AG20443 (cell line): ENCODE data around the gene TTYH2.
"Not testable (repeated sequence)": the region's sequence is repeated elsewhere in the genome, so short reads cannot be mapped to it uniquely, and the experiment has no call there.

Experiments used
- DNase-seq: peaks from one replicate; pipeline ENCODE4 v3.0.0; 2012; ENCODE audit warnings: low spot score, mixed read lengths

TTYH2 gene

GRCh38 chr17:74239172-74239571 lies 25.8 kb downstream of the TTYH2 start:
- DNase-seq: no peak

DNA sequence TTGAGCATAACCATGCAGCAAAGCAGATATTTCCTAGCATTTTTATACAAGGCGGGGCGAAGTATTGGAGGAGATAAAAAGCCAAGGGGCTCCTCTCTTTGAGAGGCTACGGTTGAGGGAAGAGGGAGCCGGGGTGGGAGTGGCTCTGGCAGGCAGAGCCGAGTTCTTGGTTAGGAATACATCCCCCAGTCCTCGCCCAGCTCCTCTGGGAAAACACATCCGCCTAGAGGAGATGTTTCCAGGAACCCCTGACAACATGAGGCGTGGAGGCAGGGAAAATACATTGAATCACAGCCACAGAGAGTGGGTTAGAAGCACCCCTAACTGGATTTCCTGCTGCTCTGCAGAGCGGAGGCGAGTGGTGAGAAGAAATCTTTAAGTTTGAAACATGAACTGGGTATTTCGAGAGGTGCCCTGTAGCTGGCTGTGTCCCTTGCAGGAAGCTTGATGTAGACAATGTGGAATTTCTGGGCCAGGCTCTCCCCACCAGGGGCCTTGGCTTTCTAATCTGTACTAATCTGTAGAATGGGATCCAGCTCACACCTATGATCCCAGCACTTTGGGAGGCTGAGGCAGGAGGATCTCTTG lies 27.3 kb downstream of the TTYH2 start:
- DNase-seq: no peak

- no peak for DNase-seq
Measured at GRCh38 chr17:74241431-74241830, 28.1 kb downstream of the TTYH2 start.

DNA sequence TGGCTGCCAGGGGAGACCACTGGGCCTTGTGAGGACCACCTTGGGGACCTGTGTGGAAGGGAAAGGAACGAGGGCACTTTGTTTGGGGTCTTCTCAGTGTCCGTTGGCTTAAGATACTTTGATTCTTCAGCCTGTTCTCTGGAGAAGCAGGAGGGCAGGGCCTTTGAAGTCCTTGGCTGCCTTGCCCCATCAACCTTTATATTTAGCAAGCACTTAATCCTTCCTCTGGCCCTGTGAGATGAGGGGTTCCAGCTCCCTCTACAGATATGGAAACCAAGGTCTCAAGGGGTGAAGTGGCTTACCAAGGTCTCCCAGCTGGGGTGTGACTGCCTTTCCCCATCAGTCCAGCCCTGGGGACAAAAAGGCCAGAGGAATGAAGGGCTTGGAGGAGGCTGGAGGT lies 28.5 kb downstream of the TTYH2 start:
- DNase-seq: no peak

DNA sequence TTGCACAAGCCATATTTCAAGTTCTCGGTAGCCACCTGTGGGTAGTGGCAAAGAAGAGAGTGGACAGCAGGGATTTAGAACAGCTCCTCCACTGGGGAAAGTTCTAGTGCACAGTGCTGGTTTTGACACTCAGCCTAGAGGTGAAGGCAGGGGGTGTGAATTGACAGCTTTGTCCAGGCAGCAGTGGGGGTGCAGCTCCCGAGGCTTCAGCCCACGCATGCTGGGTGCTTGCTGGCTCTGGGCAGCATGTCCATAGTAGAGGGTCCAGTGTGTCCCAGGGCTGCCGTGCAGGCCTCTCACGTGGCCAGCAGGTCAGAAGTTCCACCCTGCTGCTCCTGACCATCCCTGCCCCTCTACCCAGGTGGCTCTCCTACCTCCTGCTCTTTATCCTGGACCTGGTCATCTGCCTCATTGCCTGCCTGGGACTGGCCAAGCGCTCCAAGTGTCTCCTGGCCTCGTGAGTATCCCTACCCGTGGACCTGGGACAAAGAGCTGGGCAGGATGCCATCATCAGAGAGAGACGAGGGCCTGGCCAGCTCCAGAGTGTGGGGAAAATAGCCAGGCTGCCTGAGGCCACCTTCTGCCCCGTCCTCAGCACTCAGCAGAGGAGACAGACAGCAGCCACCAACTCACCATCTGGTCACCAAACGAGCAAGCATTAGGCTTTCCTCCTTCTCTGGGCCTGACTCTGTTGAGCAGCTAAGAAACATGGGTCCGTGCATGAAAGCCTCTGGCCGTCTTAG lies 29.8 kb downstream of the TTYH2 start:
- DNase-seq: no peak

DNA sequence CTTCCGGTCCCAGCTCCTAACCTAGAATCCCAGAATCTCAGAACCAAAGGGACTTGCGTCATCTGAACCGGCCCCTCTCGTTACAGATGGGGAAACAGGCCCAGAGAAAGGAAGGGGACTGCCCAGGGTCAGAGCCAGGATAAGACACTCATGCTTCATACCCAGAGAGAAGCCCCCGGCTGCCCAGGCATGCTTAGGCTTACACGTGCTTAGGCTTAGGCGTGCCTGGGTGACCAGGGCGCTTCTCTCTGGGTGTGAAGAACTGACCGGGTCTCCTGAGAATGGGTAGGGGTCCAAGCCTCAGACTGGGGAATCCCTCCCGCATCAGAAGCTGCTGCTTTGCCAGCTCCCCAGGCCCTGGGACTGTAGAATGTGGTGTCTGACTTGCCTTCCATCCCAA lies 30.8 kb downstream of the TTYH2 start:
- DNase-seq: no peak

DNA sequence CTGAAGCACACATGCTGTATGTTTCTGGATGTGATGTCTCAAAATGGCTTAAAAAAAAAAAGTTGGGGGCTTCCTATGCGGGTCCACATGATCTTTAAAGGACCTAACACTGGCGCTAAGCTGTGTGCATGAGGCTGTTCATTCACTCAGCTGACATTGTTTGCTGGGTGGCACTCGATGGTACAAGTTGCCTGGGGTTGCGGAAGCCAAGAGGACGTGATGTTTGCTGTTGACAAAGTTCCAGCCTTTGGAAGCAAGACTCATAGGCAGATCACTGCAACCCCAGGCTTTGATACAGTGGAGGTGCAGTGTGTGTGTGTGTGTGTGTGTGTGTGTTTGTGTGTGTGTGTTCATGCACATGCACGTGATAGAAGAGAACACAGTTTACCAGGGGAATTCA lies 31.2 kb downstream of the TTYH2 start:
- no peak for DNase-seq

GRCh38 chr17:74245145-74245831 lies 31.9 kb downstream of the TTYH2 start:
- peak; percentile 29 for DNase-seq

- no peak for DNase-seq
Measured at GRCh38 chr17:74245871-74246270, 32.5 kb downstream of the TTYH2 start.

GRCh38 chr17:74249590-74250270 lies 36.4 kb downstream of the TTYH2 start:
- no peak for DNase-seq

DNA sequence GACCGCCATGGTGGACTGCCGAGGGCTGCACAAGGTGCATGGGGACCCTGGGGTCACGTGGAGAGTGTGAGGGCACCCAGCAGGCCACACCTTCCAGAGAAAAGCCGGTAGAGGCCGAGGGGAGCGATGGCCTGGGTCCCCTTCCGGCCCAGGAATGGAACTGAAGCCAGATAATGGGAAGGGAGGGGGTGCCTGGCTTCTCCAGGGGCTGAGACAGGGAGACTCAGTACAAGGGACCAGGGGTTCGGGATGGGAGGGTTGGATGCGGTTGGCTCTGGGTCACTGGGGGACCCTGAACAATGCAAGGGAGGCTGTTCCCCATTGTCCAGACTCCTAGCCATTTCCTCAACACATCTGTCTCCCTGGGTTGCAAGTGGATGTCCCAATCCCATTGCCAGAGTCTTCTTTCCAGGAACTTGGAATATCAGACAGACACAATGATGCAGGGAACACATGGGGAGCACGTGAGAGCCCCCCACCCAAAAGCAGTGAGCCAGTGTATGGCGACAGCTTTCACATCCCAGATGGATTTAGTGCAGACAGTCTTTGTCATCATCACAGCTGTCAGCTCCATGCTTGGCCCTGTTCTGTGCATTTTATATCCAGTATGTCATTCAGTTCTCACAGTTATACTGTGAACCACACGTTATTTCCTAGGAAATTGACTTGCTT lies 37.1 kb downstream of the TTYH2 start:
- no peak for DNase-seq

DNA sequence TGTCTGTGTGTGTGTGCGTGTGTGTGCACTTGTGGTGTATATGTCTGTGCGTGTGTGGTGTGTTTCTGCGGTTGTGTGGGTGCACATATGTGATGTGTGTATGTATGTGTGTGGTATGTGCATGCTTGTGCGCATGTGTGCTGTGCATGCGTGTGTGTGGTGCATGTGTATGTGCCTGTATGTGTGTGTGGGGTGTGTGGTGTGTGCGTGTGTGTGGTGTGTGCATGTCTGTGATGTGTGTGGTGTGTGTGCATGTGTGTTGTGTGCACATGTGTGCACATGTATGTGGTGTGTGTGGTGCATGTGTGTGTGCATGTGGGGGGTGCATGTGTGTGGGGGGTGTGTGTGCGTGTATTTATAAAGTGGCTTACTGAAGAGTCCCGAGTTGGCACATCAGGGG lies 37.7 kb downstream of the TTYH2 start:
- no peak for DNase-seq

DNA sequence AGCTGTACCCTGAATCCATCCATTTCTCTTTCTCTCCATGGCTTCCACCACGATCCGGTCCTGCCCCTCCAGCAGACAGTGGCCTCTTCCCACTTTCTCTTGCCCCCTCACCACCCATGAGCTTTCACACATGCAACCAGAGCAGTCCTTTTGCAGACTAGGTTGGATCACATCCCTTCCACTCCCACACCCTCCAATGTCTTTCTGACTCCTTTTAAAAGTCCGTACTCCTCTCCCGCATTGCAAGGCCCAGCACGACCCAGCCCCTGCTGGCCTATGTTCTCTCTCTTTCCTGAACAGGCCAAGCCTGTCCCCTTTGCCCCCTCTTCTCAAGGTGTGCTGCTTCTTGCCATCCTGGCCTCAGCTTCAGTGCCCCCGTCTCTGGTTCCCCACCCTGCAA lies 38.2 kb downstream of the TTYH2 start:
- DNase-seq: no peak

GRCh38 chr17:74252211-74252610 lies 38.8 kb downstream of the TTYH2 start:
- no peak for DNase-seq

- no peak for DNase-seq
Measured at GRCh38 chr17:74253036-74253435, 39.7 kb downstream of the TTYH2 start.

- no peak for DNase-seq
Measured at GRCh38 chr17:74257311-74257710, 43.9 kb downstream of the TTYH2 start.

GRCh38 chr17:74259667-74260524 lies 46.5 kb downstream of the TTYH2 start:
- DNase-seq: no peak

DNA sequence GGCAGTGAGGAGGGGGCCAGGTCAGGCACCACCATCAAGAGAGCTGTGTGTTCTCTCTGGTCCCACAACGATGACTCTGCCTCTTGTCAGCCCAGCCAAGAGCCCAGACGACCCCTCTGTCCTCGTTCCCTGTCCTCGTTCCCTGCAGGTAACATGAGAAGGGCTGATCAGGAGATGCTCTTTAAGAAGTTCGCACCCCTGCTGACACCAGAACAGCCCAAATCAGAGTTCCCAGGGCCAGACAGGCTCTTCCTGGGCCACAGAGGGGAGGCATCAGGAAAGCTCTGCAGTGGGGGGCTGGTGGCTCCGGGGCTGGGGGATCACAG lies 47.1 kb downstream of the TTYH2 start:
- no peak for DNase-seq

GRCh38 chr17:74262601-74263000 lies 49.2 kb downstream of the TTYH2 start:
- DNase-seq: no peak

- not testable (repeated sequence) for DNase-seq
Measured at GRCh38 chr17:74267054-74267453, 53.7 kb downstream of the TTYH2 start.

- no peak for DNase-seq
Measured at GRCh38 chr17:74267579-74267978, 54.2 kb downstream of the TTYH2 start.
